DMS53 (cell line): ENCODE data around the gene RIMKLA.

Experiments
- DNase-seq: peaks from one replicate; lab custom pipeline; 2025; lab: John Stamatoyannopoulos, UW

The RIMKLA gene

DNA sequence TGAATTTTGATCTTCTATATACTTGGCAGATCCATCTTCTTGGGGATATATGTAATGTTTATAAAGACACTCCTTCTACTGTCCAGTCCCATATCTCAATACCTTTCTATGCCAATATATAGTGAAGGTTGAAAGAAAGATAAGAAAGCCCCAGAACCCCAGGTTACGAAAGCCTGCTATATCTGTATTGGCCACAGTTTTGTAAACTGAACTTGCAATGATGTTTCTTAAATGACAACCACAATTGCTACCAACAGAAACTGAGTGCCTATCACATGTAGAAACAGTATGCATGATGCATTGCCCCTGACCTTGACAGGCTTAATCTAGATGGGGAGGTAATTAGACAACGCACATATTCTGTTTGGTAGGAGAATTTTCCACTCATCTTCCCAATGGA, 7.8 kb upstream of the RIMKLA start:
- DNase-seq, result no peak

DNA sequence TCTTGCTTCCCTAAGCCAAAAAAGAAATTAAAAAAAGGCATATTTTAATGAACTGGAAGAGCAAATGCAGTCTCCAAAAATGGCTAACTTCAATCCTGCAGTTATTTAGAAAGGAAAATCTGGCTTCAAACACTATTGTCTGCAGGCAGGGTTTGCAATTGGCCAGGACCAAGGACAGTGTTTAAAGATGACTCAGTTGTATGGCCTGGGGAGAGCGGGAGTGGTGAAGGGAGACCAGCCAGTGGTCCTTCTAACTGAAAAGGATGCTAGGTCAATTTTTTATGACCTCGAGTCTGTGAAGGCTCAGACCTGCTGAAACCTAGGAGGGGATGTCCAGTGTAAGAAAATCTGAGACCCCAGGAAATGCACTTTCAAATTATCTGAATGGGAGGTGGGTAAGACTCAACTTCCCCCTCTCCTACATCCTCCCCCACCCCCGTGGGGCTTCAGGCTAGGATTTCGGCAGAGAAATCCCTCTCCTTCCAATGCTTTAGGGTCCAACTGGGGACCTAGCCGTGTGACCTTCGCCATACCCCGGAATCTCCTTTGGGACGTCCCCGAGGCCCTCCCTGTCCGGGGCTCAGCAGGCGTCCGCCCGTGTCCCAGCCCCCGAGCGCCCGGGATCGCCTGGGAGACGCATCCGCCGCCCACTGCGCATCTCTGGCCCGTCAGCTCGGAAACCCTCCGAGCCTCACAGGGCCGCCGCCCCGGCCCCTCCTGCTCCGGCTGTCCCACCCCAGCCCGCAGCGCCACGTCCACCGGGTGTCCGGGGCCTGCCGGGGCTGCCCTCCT, 602 bp upstream of the RIMKLA start:
- DNase-seq, result peak; percentile 84

DNA sequence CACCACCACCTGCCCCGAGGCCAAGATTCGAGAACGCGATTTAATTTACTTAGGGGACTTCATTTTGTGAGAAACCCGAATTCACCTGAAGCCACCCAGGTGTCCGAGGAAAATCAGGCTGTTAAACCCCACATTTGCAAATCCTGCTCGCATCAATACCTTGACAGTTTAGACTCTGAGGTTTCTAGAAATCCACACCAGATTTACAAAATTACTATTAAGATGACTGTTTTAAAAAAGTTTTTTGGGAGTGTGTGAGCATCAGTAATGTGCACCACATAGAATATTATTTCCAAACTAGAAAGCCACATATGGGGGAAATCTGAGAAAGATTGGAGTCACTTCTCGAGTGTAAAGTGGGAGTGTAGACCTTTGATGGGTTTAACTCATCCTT, 685 bp downstream of the RIMKLA start:
- no peak for DNase-seq

DNA sequence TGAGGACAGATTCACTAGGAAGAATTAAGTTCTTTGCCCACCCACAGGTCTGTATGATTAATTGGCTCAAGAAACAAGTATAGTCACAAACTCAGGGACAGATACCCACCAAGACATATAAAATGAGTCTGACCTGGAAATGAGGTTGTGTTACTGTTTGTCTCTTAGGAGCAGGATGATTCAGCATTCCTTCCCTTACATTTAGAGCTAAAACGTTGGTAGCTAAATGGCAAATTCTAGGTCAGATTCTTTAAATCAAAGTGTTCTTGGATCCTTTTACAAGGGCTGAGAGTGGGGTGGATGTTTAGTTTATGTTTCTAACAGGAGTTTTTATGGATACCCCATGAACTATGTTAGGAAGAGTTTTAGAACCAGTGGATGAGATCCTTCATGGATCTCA, 4.7 kb downstream of the RIMKLA start:
- peak; percentile 41 for DNase-seq

DNA sequence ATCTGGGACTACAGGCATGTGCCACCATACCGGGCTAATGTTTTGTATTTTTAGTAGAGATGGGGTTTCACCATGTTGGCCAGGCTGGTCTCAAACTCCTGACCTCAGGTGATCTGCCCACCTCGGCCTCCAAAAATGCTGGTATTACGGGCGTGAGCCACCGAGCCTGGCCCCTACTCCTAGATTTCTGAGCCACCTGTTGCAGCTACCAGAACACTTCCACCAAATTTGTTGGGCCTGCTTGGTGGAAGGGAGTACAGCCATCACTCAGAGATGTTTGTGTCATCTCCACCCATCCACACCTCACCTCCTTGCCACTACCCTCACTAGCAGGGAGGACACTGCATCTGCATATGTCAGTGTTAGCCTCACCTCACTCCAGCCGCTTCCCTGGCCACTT, 5.5 kb downstream of the RIMKLA start:
- DNase-seq, result no peak

DNA sequence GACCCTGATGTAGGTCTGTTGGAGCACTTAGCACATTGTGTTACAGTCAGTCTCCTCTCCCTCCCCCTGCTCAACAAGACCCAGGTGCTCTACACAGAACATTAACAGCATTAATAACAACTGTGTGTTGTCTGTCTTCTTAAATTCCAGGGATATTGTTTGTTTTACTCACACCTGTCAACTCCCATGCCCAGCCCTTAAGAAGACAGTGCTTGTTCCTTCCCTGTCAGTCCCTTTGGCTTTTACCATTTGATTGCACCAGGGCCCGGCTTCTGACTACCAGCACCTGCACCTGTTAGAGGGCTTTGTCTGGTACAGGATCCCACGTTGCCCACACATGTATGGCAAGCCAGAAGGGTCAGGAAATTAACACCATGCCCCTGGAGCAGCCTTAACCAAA, 11.7 kb downstream of the RIMKLA start:
- peak; percentile 79 for DNase-seq

DNA sequence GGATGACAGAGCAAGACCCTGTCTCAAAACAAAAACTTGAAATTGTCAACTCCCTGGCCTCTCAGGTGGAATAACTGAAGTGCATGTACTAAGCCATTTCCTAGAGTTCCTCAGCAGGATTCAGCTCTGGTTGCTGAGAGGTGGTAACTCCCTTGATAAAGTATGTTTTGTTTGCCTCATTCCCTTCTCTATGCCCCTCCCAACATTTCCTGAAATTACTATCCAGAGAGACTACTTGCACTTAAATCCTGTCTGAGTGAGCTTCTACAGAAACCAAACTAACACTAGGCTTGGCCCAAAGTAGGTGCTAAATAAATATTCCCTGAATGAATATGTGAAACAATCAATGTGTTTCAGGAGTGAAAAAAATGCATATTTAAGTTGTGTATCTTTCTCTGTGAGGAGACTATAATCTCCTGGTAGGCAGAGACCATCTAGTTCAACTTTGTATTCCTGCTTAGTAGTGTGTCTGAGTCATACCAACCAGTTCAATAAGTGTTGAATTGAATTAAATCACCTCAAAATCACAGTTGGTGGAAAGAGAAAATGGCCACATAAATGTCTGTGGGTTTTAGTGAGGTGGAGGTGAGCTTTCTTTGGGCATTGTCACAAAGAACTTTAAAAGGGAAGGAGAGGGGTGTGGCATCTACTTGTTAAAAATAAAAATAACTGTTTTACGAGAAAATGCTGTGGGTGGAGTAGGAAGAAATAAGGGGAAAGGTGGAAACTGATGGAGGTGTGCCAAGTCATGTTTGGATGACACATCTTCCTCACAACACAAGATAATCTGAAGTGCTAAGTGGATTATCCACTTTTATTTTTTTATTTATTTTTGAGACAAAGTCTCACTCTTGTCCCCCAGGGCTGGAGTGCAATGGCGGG, 12.6 kb downstream of the RIMKLA start:
- peak; percentile 29 for DNase-seq

DNA sequence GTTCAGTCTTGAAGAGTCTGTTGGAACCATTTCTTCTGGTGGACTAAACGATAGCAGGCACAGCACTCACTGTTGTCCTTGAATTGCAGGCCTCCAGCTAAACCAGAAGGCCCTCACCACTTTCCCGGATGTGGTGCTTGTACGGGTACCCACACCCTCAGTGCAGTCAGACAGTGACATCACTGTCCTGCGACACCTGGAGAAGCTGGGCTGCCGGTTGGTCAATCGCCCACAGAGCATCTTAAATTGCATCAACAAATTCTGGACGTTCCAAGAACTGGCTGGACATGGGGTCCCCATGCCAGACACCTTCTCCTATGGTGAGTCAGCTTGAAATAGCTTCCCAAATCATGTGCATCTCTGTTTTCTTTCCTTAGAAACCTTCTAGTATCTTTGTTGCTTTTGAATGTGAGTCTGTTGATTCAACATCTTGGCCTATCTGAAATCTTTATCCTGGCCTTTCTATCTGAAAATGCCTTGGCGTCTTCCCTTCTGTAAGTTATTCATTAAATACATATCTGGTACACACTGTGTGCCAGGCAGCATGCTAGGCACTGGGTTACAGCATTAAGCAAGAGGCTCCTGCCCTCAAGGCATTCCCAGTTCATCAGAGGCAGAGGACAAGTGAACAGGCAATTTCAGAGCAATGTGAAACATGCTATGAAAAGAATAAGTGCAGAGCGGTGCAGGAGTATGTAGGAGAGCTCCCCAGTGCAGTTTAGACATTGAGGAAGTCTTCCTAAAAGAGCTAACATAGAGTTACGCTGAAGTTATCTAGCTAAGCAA, 18.9 kb downstream of the RIMKLA start:
- no peak for DNase-seq

DNA sequence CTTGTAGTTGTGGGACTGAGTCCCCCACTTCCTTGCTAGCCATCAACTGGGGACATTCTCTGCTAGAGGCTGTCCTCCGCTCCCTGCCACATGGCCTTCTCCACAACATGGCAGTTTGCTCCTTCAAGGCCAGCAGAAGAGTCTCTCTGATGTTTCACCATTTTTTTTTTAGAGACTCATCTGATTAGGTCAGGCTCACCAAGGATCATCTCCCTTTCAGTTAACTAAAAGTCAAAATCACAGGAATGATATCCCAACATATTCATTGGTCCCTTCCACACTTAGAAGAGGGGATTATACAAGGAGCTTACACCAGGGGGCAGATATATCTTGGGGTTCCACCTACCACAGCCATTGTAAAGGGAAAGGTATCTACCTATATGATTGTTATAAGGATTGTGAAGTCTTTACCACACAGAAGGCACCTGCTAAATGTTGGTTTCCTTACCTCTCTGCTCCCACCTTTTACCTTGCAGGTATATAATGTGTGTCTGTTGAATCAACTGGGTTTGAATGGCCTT, 23.3 kb downstream of the RIMKLA start:
- peak; percentile 12 for DNase-seq

DNA sequence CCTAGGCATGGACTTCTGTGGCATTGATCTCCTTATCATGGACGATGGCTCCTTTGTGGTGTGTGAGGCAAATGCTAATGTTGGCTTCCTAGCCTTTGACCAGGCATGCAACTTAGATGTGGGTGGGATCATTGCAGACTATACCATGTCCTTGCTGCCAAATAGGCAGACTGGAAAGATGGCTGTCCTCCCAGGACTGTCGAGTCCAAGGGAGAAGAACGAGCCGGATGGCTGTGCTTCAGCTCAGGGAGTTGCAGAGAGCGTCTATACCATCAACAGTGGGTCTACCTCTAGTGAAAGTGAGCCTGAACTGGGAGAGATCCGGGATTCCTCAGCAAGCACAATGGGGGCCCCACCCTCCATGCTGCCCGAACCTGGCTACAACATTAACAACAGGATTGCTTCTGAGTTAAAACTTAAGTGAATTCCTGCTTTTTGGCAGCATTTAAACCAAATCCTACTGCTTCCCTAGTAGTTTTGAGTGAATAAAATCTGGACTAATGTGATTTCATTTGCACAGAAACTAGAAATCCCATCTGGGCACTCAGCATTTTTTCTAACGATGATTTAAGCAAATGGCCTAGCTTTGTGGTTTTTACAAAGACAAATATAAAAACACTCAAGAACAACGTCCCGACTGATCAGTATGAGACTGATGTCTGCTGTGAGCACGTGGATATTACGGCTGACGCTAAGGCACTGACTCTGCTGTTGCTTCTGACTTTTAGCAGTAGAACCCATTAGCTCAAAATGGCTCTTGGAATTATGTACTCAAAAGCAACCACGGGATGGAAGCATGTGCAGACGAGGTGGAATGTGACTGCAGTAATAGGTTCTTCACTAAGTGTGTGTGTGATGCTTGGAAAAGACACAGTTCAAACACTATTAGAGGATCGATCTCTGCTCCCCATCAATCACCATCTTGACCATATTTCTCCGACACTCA, 34.2 kb downstream of the RIMKLA start:
- DNase-seq, result no peak

DNA sequence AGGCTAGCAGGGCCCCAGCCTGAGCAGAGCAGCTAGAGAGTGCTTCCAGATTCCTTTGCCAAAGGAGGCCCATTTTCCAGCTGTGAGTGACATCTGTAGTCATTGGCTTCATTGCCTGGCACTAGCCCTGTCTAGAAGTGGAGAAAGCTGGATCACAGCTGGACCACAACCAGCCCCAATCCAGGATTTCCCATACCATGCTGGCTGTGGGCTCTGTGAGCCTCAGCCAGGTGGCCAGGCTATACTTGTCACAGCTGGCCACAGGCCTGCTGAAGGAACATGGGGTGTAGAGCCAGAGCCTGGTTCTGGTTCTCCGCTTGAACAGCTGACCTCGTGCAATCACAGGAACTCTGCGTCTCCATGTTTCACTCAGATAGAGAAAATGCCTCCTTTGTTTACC, 36.6 kb downstream of the RIMKLA start:
- DNase-seq, result no peak

DNA sequence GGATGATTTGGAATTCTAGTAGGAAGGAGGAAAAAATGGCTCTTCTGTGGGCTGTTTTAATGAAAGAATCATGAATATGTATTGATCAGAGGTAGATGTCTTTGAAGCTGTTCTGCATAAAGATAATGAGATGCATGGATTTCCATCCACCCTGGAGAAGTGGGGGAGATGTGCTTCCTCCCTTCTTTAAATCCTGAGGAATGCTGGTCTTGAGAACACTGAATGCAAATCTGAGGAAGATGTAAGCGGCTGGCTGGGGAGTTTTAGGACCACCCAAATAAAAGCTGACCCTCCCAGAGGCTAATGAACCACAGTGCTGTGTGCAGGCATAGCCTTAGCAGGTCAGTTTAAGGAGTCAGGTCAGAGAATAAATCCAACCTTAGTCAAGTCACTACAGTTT, 37.9 kb downstream of the RIMKLA start:
- DNase-seq, result no peak

DNA sequence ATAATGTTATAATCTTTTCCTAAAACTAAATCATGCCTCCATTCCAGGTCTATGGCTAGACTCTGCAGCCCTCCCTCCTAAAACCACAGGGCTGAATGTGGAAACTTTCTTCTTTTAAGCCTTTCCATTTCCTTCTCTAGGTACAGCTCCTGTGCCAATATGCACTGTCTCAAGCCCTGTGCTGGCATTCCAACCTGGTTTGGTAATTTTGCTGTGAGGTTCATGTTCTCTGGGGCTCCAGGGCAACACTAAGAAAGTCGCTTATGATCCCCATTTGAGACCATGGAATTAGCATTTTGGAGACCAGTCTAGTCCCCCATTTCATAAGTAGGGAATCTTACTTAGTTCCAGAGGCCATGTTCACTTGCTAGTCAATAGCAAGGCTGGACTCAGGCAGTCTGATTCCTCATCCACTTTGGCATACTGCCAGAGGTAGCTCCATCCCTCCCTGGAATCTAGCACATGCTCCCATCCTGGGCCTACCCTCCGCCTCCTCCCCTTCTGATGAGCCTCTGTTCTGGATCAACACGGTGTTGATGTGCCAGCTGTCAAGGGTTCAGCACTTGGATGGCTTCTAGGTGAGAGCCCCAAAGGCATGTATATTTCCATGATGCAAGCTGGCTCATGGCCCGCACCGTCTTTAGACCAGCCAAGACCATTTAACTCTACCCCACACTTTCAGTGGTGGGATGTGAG, 38.7 kb downstream of the RIMKLA start:
- peak; percentile 24 for DNase-seq

DNA sequence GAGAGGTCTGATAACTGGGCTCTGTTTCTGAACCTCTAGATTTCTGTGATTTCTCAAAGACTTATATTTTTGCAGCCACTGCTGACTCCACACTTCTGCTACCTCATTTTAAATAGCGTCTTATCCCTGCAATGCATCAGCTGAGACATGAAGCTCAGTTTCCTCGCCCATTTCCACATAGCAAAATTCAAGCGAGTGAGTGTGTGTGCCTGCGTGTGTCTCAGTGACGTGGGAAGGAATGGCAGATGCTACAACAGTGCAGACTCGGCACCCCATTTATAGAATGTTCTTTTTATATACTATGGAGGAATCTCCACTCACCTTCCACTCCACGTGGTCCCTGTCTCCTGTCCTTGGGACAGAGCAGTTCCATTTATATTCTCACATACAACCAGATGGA, 39.5 kb downstream of the RIMKLA start:
- no peak for DNase-seq

DNA sequence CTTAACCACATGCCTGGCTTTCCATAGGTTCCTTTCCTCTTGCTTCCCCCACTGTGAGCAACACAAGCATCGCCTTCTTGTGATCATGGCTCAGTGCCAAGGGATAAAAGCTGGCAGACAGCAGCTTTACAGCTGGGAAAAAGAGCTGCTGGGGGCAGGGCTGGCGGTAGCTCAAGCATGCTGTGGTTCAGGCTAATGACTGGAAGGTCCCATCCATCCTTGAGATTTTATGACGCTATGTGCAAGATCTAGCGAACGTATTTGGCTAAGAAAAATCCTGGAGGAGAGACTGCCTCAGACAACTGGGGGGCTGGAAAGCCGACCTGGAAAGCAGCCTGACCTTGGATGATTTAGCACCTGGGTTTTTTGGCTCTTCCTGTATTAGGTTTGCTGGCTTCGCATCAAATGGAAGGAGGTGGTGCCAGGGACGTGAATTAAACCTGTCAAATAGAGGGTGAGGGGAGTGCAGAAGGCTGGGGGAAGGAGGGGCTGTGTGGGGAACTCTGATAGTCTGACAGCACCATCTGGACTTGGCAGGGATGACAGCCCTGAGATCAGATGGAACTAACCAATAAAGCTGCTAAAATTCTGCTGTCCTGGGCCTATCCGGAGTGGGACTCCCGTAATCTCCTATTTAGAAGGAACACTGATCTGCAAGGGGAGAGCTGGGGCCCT, 40.5 kb downstream of the RIMKLA start:
- DNase-seq, result peak; percentile 62

DNA sequence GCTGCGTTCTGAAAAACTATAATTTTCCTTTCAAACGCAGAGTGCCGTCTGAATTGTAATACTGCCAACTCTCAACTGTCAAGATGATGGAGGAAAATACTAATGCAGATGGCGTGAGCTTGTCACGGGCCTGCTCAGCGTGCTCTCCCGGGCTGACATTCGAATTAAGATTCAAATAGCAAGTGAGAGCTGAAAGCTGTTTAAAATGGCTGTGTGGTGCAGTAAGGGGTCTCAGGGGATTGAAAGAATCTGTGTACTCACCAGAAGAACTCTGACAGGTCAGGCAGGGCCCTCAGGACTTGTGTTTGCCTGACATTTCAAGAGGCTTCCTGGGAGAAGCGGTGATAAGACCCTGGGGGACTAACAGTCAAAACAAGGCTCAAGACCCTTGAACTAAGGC, 42.1 kb downstream of the RIMKLA start:
- DNase-seq, result no peak

DNA sequence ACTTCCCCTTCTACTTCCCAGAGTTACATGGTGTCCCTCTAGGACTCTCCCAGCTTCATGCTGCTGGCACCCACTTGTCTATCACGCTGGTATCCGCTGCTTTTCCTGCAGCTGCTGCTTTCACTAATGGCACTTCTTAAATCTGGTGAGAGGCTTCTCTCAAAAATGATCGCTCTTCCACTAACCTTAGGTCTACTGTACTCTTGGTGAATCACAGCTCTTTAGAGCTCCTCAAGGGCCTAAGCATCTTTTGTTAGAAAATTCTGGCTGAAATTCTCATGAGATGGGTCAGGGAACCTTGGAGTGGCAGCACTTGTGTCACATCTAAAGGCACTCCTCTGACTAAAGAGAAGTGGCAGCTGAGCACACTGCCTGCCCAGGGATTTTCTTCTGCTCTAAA, 43.1 kb downstream of the RIMKLA start:
- DNase-seq, result peak; percentile 52

DNA sequence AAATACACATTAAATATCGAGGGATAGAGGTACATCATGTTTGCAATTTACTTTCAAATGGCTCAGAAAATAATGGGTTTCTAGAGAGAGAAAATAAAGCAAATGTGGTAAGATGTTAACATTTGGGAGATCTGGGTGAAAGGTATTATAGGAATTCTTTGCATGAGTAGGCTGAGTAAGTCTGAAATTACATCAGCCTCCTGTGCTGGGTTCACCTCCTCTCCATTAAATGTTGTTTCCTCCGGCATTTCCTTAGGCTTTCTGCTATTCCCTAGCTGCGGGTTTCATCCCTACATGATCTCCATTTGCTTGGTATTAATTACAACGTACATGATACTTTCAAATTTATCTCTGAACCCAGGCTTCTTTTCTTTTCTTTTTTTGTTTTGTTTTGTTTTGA, 43.6 kb downstream of the RIMKLA start:
- no peak for DNase-seq

DNA sequence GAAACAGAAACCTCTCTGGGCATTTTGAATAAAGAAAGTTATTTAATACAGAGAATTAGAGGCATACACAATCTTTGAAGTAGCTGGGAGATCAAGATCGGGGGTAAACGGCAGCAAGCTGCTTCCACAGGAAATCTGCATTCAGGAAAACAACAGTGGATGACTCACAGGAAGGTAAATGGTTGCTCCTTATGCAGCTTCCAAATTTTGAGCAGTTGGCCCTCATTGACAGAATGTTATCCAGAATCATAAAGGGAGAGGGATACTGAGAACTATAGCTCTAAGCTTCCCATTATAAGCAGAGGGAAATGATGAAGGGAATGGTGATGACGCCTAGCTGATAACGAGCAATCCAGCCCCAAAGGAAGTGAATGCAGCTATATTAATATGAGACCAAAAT, 46.6 kb downstream of the RIMKLA start:
- DNase-seq, result no peak

DNA sequence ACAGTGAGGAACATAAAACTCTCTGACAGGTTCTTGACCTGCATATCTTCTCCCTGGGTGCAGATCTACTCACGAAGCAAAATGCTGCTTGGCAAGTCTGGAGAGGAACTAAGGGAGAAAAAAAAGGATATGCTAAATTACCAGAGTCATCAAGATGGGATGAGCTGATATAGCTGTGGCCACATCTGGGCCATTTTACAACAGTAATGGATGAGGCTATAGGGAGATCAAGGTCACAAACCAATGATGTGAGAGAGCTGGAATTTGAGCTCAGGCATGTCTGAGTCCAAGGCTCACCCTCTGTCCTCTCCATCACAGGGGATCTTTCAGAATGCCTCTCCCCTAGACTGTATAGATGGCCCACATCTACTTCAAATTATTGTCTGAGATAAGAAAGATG, 49.0 kb downstream of the RIMKLA start:
- no peak for DNase-seq
